HL-60 (cell line): ENCODE data around the gene SLFN14.
"Not testable (repeated sequence)": the region's sequence is repeated elsewhere in the genome, so short reads cannot be mapped to it uniquely, and the experiment has no call there.

Experiments used
- DNase-seq, 2 experiments: peaks; one replicate each; pipeline ENCODE4 v3.0.0-alpha.2; 2010 to 2020; ENCODE audit warnings: low read depth in 1 of 2, low spot score in 1 of 2
- H3K27ac ChIP-seq: fragments of 250-450 bp; sonication (Bioruptor Pico); replicated peaks from 2 replicates; pipeline ENCODE4 v1.5.1; 2020; ENCODE audit warnings: mild to moderate bottlenecking, moderate library complexity
- H3K27me3 ChIP-seq: fragments of 250-450 bp; sonication (Bioruptor Pico); 2 replicates; pipeline ENCODE4 v1.5.1; 2021; ENCODE audit warnings: mild to moderate bottlenecking, moderate library complexity; ENCODE audit not compliant: insufficient read depth, poor library complexity, severe bottlenecking
- H3K4me3 ChIP-seq: replicated peaks from 2 replicates; pipeline ENCODE4 v1.5.1; 2011; ENCODE audit warnings: mild to moderate bottlenecking, control low read depth, low read length; ENCODE audit not compliant: insufficient read depth
- GABPA ChIP-seq: IDR thresholded peaks from 2 replicates; pipeline ENCODE4 v1.6.1; 2012; ENCODE audit warnings: low read depth
- POLR2AphosphoS5 ChIP-seq: IDR thresholded peaks from 2 replicates; pipeline ENCODE4 v1.6.1; 2012; ENCODE audit warnings: low read depth
- REST ChIP-seq: IDR thresholded peaks from 2 replicates; pipeline ENCODE4 v1.6.1; 2012; ENCODE audit warnings: low read depth; ENCODE audit not compliant: insufficient replicate concordance
- SPI1 ChIP-seq: IDR thresholded peaks from 2 replicates; pipeline ENCODE4 v1.6.1; 2012; ENCODE audit warnings: low read depth, mild to moderate bottlenecking, borderline replicate concordance

Gene SLFN14

GRCh38 chr17:35521654-35522256 lies 38.9 kb downstream of the SLFN14 start:
- H3K27ac ChIP-seq = peak overlapping the region; percentile 80
- H3K27me3 ChIP-seq = not testable (repeated sequence)
- DNase-seq = peak; percentile 48 to 83

GRCh38 chr17:35521150-35521549 lies 39.5 kb downstream of the SLFN14 start:
- H3K27ac ChIP-seq = peak overlapping the region; percentile 80
- H3K27me3 ChIP-seq = no peaks in the 10 kb centered on the region
- no peak overlapping the region for H3K4me3 ChIP-seq
- no peak for TF ChIP-seq GABPA
- TF ChIP-seq SPI1 = peak; percentile 58; the same call in 1 of the 2 replicates
- no peak for TF ChIP-seq REST
- peak; percentile 28 for DNase-seq

More at GRCh38 chr17:35521654-35522256, 38.9 kb downstream of the SLFN14 start:
- not testable (repeated sequence) for H3K4me3 ChIP-seq
- peak; percentile 45; the same call in 1 of the 2 replicates for TF ChIP-seq POLR2AphosphoS5

DNA sequence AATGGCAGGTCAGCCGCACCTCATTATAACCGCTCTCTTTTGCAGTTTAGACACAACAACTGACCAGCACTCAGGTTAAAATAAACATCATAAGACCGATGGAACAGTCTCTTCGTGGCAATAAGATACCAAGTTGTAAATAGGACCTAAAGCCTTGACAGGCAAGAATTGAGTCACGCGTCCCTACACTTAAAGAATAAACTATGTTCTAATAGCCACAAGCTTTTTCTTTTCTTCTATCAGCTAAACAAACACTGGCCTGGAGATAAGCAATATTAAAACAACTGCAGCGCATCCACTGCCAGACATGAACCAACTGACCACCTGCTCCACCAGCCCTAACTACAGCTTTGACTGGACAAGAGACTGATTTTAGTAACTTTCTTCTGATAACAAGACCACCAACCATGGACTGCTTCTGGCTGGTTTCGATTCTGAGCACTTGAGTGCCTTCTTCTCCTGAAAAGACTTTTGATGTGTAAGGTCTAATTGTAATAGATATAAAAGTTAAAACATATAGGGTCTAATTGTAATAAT lies 40.6 kb downstream of the SLFN14 start:
- no peak for DNase-seq
- no peaks in the 10 kb centered on the region for H3K27me3 ChIP-seq
- H3K27ac ChIP-seq = no peak overlapping the region
- TF ChIP-seq SPI1 (no peak), REST (no peak), POLR2AphosphoS5 (no peak), GABPA (no peak)
- no peak overlapping the region for H3K4me3 ChIP-seq

GRCh38 chr17:35519439-35519838 lies 41.2 kb downstream of the SLFN14 start:
- H3K4me3 ChIP-seq = no peak overlapping the region
- TF ChIP-seq POLR2AphosphoS5 (no peak), REST (no peak)
- H3K27ac ChIP-seq = no peak overlapping the region
- no peak for DNase-seq
- H3K27me3 ChIP-seq = no peaks in the 10 kb centered on the region

DNA sequence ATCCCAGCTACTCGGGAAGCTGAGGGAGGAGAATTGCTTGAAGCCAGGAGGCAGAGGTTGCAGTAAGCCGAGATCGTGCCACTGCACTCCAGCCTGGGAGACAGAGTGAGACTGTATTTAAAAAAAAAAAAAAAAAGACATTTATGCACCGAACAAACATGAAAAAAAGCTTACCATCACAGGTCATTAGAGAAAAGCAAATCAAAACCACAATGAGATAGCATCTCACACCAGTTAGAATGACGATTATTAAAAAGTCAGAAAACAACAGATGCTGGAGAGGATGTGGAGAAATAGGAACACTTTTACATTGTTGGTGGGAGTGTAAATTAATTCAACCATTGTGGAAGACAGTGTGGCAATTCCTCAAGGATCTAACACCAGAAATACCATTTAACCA lies 42.2 kb downstream of the SLFN14 start:
- H3K27me3 ChIP-seq, H3K27ac ChIP-seq, H3K4me3 ChIP-seq, DNase-seq: not testable (repeated sequence)
